GM21367 (cell line): ENCODE results near the gene SPATA17.
"Not testable (repeated sequence)": the region's sequence is repeated elsewhere in the genome, so short reads cannot be mapped to it uniquely, and the experiment has no call there.

Source experiments
- ATAC-seq: cut with Tn5 transposase; IDR thresholded peaks from one replicate; pipeline ENCODE4 v1.9.1; 2021; ENCODE audit not compliant: unreplicated experiment

SPATA17 gene

DNA sequence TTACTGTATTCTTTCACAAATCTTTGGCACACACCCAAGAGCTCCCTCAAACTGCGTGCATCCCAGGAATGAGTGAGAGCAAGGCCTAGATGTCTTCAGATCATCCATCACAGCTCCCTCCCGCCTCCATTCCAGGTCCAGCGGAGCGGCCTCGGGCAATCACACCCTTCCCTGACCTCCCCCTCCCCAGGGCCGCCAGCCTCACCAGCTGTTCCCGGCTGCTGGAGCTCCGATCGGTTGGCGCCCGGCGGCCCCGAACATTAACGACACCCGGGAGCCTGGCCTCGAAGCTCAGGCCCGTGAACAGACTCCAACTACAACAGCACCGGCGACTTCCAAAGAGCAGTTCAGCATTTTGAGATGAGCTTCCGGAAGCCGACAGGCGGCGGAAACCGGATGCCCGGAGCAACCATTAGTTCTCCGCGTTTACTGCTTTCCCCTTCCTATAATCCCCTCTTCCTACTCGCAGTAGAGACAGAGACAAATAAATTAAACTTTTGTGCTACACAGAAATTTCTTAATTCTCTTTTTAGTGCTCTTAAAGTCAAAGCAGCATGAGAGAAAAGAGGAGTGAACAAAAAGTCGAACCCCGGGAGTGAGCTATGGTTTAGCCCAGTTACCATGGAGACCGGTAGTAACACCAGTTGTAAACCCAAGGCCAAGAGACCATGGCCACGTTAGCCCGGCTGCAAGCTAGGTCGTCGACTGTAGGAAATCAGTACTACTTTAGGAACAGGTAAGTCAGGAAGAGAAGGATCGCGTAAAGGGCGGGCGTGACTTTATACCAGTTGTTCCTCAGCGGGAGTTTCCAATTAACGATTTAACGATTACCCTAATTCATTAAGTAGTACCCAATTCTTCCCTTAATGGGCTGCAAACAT lies at the start of gene SPATA17, which contains the start of gene GPATCH2:
TSS of gene SPATA17 (plus strand) at position 634 of the 881 bp plus-strand sequence. CDS start at position 669, 35 bp downstream.
TSS of gene GPATCH2 (minus strand) at position 380 of the 881 bp plus-strand sequence. CDS start at position 261, 119 bp downstream.
- ATAC-seq = peak; percentile 98

- ATAC-seq = not testable (repeated sequence)
These were observed 46.8 kb upstream of the SPATA17 start for GRCh38 chr1:217584286-217584811.

GRCh38 chr1:217585577-217585976 lies 45.6 kb upstream of the SPATA17 start:
- no peak for ATAC-seq

DNA sequence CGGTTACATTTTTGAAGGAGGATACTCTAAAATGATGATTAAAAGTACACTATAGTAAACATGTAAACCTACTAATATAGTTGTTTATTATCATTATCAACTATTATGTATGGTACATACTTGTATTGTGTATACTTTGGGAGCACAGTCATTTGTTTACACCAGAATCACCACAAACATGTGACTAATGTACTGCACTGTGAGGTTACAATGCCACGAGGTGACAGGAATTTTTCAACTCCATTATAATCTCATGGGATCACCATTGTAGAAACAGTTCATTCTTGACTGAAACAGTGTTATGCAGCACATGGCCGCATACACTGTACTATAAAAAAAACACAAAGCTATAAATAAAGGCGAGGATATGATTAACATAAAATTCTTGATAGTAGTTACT lies 44.6 kb upstream of the SPATA17 start:
- ATAC-seq = no peak

DNA sequence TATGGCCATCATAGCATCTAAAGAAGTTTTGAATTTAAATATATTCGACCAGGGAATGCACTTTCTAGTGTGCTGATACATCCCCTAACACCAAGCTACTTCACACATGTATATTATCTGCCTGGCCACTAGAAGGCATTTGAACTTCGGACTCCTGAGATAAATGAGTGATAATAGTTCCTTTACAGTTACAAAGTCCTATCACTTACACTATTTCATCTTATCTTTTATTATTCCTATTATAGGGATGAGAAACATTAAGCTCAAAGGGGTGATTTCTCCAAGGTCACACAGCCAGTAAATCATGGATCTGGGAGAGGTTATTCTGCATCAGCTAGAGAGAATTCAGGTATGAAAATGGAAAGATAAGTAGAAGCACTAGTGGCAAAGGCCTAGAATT lies 40.5 kb upstream of the SPATA17 start:
- no peak for ATAC-seq

DNA sequence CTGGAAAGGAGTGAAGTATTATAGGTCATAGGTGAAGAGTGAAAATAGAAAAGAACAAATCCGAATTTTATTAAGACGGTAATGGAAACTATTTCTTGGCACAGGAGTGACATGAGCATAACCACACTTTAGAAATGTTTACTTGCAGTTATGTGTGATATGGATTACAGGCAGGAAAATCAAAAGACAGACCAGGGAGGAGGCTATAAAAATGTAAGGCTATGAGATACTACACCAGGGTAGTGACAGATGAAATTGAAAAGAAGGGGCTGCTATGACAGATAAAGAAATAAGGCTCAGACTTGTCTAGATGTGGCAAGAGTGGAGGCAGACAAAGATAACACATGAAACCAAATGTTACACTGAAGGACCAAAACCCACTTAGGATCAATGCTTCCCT lies 32.0 kb upstream of the SPATA17 start:
- ATAC-seq = no peak

DNA sequence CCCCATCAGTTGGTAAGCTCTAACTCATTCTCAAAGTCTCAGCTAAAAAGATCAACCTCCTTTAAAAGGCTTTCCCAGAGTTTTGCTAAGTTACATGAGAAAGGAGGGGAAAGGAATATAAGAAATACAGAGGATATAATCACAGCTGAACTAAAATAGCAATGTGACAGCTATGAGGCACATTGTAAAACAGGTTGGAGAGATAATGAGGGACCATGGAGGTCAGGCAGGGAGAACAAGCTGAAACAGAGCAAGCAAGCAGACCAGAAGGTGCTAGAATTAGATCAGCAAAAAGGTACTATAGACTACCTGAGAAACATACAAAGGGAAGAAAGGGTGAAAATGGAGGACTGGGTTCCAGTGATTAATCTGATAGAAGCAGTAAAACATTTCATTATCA lies 28.8 kb upstream of the SPATA17 start:
- no peak for ATAC-seq

GRCh38 chr1:217605390-217605789 lies 25.8 kb upstream of the SPATA17 start:
- no peak for ATAC-seq

GRCh38 chr1:217614200-217614712 lies 16.9 kb upstream of the SPATA17 start:
- ATAC-seq = no peak

DNA sequence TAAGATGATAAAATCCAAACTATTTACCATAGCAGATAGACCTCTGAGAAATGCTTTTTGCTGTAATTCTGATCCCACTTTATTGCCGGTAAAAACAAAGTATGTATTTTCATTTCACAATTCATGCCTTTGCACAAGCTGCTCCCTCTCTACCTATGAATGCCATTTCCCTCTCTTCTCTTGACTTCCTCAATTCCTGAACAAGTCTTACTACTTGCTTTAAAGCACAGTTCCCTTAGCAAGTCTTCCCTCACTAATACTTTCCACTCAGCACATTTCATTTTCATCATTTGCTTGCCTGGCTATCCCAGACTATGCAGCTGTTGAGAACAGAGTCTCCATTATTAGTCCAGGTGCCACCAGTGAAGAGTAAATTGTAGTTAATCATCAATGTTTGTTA lies 14.0 kb upstream of the SPATA17 start:
- no peak for ATAC-seq

DNA sequence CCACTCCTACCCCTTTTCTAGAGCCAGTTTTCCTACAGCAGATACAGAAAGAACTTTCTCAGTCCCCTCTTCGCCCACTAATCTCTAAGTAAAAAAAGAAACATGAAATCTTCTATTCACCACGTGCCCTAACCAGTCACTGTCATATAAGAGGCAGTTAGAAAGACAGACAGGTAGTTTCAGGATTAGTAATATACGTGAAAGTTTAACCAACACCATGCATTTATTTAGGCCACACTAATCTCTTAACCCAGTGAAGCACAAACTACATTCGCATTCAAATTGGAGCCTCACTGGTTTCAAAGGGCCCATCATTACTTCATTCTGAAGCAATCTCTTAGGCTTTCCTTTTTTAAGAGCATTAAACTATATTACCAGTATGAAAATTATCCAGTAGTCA lies 10.3 kb upstream of the SPATA17 start:
- ATAC-seq = peak; percentile 100

- ATAC-seq = peak; percentile 31
These were observed 9.1 kb upstream of the SPATA17 start for GRCh38 chr1:217622042-217622441.

- no peak for ATAC-seq
These were observed 4.8 kb upstream of the SPATA17 start for GRCh38 chr1:217626321-217626720.

- ATAC-seq = no peak
These were observed 3.7 kb upstream of the SPATA17 start for GRCh38 chr1:217627431-217627830.

GRCh38 chr1:217642455-217642854 lies 11.3 kb downstream of the SPATA17 start:
- no peak for ATAC-seq

DNA sequence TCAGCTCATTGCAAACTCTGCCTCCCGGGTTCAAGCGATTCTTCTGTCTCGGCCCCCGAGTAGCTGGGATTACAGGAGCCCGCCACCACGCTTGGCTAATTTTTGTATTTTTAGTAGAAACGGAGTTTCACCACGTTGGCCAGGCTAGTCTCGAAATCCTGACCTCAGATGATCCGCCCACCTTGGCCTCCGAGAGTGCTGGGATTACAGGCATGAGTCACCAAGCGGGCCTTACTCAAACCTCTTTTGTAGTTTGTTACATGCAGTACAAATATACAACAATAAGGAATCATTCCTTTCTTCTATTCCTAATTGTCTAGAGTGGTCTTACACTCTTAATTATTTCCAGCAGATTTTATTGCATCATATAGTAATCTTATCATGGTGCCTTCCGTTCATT lies 16.6 kb downstream of the SPATA17 start:
- ATAC-seq = no peak

DNA sequence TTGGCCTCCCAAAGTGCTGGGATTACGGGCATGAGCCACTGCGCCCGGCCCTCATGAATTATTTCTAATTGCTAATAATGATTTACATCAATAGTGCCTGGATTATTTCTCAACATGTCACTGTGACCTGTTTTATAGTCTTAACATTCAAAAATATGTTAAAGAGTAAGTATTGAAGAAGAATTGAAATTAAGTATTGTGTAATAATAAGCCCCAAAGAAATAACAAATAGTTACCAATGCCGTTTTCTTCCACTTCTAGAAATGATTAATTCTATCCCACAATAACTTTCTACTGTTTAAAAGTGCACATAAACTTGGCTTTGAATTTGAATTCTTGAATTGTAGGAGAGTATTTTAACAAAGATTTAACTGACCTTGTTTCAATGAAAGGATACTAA lies 19.5 kb downstream of the SPATA17 start:
- ATAC-seq = no peak

DNA sequence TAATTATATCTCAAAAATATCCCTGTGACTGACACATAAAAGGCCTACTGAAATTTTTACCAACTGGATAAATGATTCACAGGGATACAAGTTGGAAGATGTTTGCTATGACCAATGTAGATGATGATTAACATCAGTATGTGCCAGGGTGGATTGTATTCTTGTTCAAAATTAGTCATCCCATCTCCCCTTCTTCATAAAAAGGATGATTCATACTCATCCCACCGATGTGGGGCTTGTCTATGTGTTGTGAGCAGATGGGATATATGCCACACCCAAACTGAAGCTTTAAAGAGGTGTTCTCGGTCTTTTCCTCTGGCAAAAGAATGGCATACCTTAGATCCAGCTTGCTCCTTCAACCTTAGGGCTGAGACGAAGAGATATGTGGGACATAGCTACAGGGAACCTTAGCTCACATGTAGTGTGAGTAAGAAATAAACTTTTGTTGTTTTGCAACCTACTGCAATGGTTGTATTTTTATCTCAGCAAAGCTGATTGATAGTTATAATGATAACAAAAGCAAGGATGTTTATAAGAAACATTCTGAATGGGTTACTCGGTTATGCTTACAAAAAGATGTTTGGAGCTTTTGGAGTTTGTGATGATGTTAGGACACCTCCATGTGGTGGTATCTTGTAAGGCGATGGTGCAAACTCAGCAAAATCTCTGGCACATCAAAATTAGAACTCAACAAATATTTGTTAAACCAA lies 29.4 kb downstream of the SPATA17 start:
- peak; percentile 78 for ATAC-seq

- no peak for ATAC-seq
These were observed 30.3 kb downstream of the SPATA17 start for GRCh38 chr1:217661407-217661806.

GRCh38 chr1:217668351-217668940 lies 37.3 kb downstream of the SPATA17 start:
- ATAC-seq = no peak

DNA sequence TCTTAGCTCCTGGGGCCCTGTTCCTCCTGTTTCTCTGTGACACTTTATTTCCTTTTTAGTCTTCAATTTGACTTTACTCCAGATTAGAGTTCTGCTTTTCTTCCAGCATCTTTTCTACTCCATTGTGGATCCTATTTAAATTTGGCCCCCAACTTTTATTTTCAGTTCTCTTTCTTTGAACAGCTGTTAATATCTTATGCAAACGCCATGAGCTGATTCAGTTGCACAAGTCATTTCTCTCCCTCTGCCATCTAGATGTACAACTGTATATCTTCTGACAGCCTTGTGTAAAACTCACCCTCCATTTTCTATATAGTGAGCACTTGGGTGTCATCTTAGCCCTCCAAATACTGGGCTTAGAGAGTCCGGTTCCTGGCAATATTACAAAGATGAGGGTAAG lies 42.2 kb downstream of the SPATA17 start:
- peak; percentile 68 for ATAC-seq
